H9 (cell line): ENCODE measurements around the gene SLC7A9. TPM values are rescaled to one million over a fixed set of nuclear protein-coding genes. Genes with fewer than 3 reads are reported as not detected.

ENCODE experiments used
- DNase-seq: peaks from one replicate; pipeline ENCODE4 v3.0.0-alpha.2; 2017
- H2AFZ ChIP-seq: one replicate; pipeline ENCODE4 v1.6.1; 2013; ENCODE audit warnings: mild to moderate bottlenecking, low read length, control low read depth, moderate library complexity
- H2AK5ac ChIP-seq: 2 replicates; pipeline ENCODE4 v1.6.1; 2013; ENCODE audit warnings: low read length, control low read depth, mixed read lengths; ENCODE audit not compliant: insufficient read length
- H2BK120ac ChIP-seq: one replicate; pipeline ENCODE4 v1.6.1; 2013; ENCODE audit warnings: low read depth, mild to moderate bottlenecking, low read length, control low read depth, inconsistent platforms; ENCODE audit not compliant: poor library complexity, severe bottlenecking
- H2BK12ac ChIP-seq: 2 replicates; pipeline ENCODE4 v1.6.1; 2013; ENCODE audit warnings: low read length, control low read depth, mixed read lengths, low read depth; ENCODE audit not compliant: insufficient read length
- H2BK15ac ChIP-seq: 2 replicates; pipeline ENCODE4 v1.6.1; 2013; ENCODE audit warnings: low read depth, low read length, control low read depth
- H2BK20ac ChIP-seq: one replicate; pipeline ENCODE4 v1.6.1; 2013; ENCODE audit warnings: low read depth, mild to moderate bottlenecking, low read length, control low read depth, inconsistent platforms; ENCODE audit not compliant: poor library complexity, severe bottlenecking
- H2BK5ac ChIP-seq: 2 replicates; pipeline ENCODE4 v1.6.1; 2013; ENCODE audit warnings: low read length, control low read depth, mixed read lengths; ENCODE audit not compliant: insufficient read length
- H3K14ac ChIP-seq: 2 replicates; pipeline ENCODE4 v1.6.1; 2013; ENCODE audit warnings: low read length, control low read depth; ENCODE audit not compliant: insufficient read depth
- H3K18ac ChIP-seq: 2 replicates; pipeline ENCODE4 v1.6.1; 2013; ENCODE audit warnings: low read depth, mild to moderate bottlenecking, mixed read lengths, low read length, control low read depth; ENCODE audit not compliant: insufficient read length
- H3K23ac ChIP-seq: 2 replicates; pipeline ENCODE4 v1.6.1; 2013; ENCODE audit warnings: low read length, control low read depth, mixed read lengths, low read depth; ENCODE audit not compliant: insufficient read length
- H3K23me2 ChIP-seq: 2 replicates; pipeline ENCODE4 v1.6.1; 2013; ENCODE audit warnings: low read depth, mild to moderate bottlenecking, mixed read lengths, low read length, control low read depth; ENCODE audit not compliant: insufficient read length, poor library complexity, severe bottlenecking
- H3K27ac ChIP-seq: 2 replicates; pipeline ENCODE4 v1.5.1; 2013; ENCODE audit warnings: low read length, control low read depth, mixed read lengths, low read depth; ENCODE audit not compliant: insufficient read length
- H3K27me3 ChIP-seq: 2 replicates; pipeline ENCODE4 v1.6.1; 2013; ENCODE audit warnings: low read length, control low read depth, inconsistent platforms; ENCODE audit not compliant: insufficient read depth
- H3K4ac ChIP-seq: 2 replicates; pipeline ENCODE4 v1.6.1; 2013; ENCODE audit warnings: low read depth, mild to moderate bottlenecking, control low read depth, inconsistent platforms, low read length, moderate library complexity
- H3K4me1 ChIP-seq: 2 replicates; pipeline ENCODE4 v1.6.1; 2013; ENCODE audit warnings: low read length, control low read depth, inconsistent platforms; ENCODE audit not compliant: insufficient read depth
- H3K4me2 ChIP-seq: 2 replicates; pipeline ENCODE4 v1.6.1; 2013; ENCODE audit warnings: low read length, control low read depth, mixed read lengths; ENCODE audit not compliant: insufficient read length, insufficient read depth
- H3K56ac ChIP-seq: 2 replicates; pipeline ENCODE4 v1.6.1; 2013; ENCODE audit warnings: low read depth, mild to moderate bottlenecking, mixed read lengths, low read length, control low read depth; ENCODE audit not compliant: insufficient read length
- H3K79me1 ChIP-seq: 2 replicates; pipeline ENCODE4 v1.6.1; 2013; ENCODE audit warnings: low read depth, mild to moderate bottlenecking, moderate library complexity, low read length, control low read depth, inconsistent platforms; ENCODE audit not compliant: insufficient read depth, poor library complexity, severe bottlenecking
- H3K79me2 ChIP-seq: 2 replicates; pipeline ENCODE4 v1.6.1; 2013; ENCODE audit warnings: low read length, control low read depth, inconsistent platforms; ENCODE audit not compliant: insufficient read depth
- H3K9ac ChIP-seq: 2 replicates; pipeline ENCODE4 v1.6.1; 2013; ENCODE audit warnings: low read length, control low read depth, mixed read lengths; ENCODE audit not compliant: insufficient read length; ENCODE audit errors: extremely low read depth
- H3K9me3 ChIP-seq: one replicate; pipeline ENCODE4 v1.6.1; 2013; ENCODE audit warnings: low read depth, low read length, inconsistent platforms; ENCODE audit not compliant: control insufficient read depth
- H3T11ph ChIP-seq: one replicate; pipeline ENCODE4 v1.6.1; 2013; ENCODE audit warnings: mild to moderate bottlenecking, low read length, control low read depth, inconsistent platforms
- H4K20me1 ChIP-seq: one replicate; pipeline ENCODE4 v1.6.1; 2013; ENCODE audit not compliant: control insufficient read depth, insufficient read length, insufficient read depth
- H4K5ac ChIP-seq: 2 replicates; pipeline ENCODE4 v1.6.1; 2013; ENCODE audit warnings: low read depth, mild to moderate bottlenecking, mixed read lengths, low read length, control low read depth; ENCODE audit not compliant: insufficient read length
- H4K8ac ChIP-seq: replicated peaks from 2 replicates; pipeline ENCODE4 v1.6.1; 2013; ENCODE audit warnings: low read length, control low read depth, mixed read lengths, low read depth; ENCODE audit not compliant: insufficient read length
- H4K91ac ChIP-seq: 2 replicates; pipeline ENCODE4 v1.6.1; 2013; ENCODE audit warnings: low read depth, mild to moderate bottlenecking, moderate library complexity, mixed read lengths, low read length, control low read depth; ENCODE audit not compliant: insufficient read length
- H3K27ac Mint-ChIP-seq, 3 experiments: 2 replicates in 2 of 3; 3 replicates in 1 of 3; pipeline ENCODE4 v1.8.0; 2020 to 2021; ENCODE audit warnings: mixed read lengths in 3 of 3, mild to moderate bottlenecking in 1 of 3, moderate library complexity in 1 of 3
- H3K27me3 Mint-ChIP-seq: 2 replicates; pipeline ENCODE4 v1.8.0; 2021; ENCODE audit warnings: low read depth, mild to moderate bottlenecking, moderate library complexity, mixed read lengths
- H3K36me3 Mint-ChIP-seq, 3 experiments: 2 replicates in 2 of 3; 3 replicates in 1 of 3; pipeline ENCODE4 v1.8.0; 2020 to 2021; ENCODE audit warnings: low read depth in 3 of 3, mixed read lengths in 3 of 3; ENCODE audit not compliant: insufficient read depth in 1 of 3
- H3K4me1 Mint-ChIP-seq, 2 experiments: 2 replicates each; pipeline ENCODE4 v1.8.0; 2020; ENCODE audit warnings: mixed read lengths in 2 of 2
- H3K4me3 Mint-ChIP-seq, 2 experiments: 2 replicates in 1 of 2; 3 replicates in 1 of 2; pipeline ENCODE4 v1.8.0; 2020 to 2021; ENCODE audit warnings: mild to moderate bottlenecking in 2 of 2, mixed read lengths in 2 of 2, moderate library complexity in 1 of 2
- H3K9me3 Mint-ChIP-seq, 2 experiments: 2 replicates in 1 of 2; 3 replicates in 1 of 2; pipeline ENCODE4 v1.8.0; 2020; ENCODE audit warnings: mild to moderate bottlenecking in 2 of 2, mixed read lengths in 2 of 2, moderate library complexity in 1 of 2
- WGBS: extraction: QIAGEN DNeasy Blood & Tissue Kit; methylation state at CpG from one replicate; pipeline ENCODE4 v1.1.7; 2013; ENCODE audit warnings: missing lambda C conversion rate, low lambda C conversion rate, mixed read lengths; ENCODE audit not compliant: insufficient read length; ENCODE audit errors: extremely low coverage; 5-methylcytosine and 5-hydroxymethylcytosine counted together
- total RNA-seq: library from RNA; stranded (reverse); gene quantifications from 2 replicates; pipeline ENCODE4 v1.2.1, GENCODE V29; 2021
- TF ChIP-seq, protein P1 (sequence below): fragments of 200-600 bp; sonication (generic); conservative IDR thresholded peaks from 3 replicates; pipeline ENCODE4 v1.8.0; 2021; ENCODE audit warnings: antibody characterized with exemption, mild to moderate bottlenecking

SLC7A9 gene
- total RNA-seq, 1 experiment from 2014 or later: not detected

DNA sequence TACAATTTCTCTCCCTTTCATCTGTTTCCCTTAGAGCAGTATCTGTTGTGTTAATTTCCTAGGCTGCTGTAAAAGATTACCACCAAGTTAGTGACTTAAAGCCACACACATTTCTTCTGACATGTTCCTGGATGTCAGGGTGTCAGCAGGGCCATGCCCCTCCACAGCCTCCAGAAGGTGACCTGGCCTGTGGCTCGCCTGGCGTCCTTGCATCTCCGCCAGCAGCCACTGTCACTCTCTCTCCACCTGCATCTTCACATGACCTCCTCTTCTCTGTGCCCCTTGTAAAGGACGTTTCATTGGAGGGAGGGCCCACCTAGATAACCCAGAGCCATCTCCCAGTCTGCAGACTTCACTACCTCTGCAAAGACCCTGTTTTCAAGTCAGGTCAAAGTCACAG lies 61.3 kb downstream of the SLC7A9 start:
- Mint-ChIP-seq H3K27ac (no peak overlapping the region), H3K4me3 (no peak overlapping the region), H3K4me1 (0 out of 4 replicates have a peak, but pooled peaks cover 0 to 9% of the 10 kb centered on the region in 2 experiments), H3K27me3 (no peaks in the 10 kb centered on the region; the same call in 1 of the 2 replicates), H3K36me3 (no peaks in the 10 kb centered on the region), H3K9me3 (no peaks in the 10 kb centered on the region)
- no peak overlapping the region for H4K91ac ChIP-seq
- no peak overlapping the region for H2AK5ac ChIP-seq
- H2BK20ac ChIP-seq: no peak overlapping the region
- H3K9ac ChIP-seq: no peak overlapping the region
- DNase-seq: no peak
- H3K79me2 ChIP-seq: no peaks in the 10 kb centered on the region
- H2BK120ac ChIP-seq: no peak overlapping the region
- H4K20me1 ChIP-seq: no peaks in the 10 kb centered on the region
- H3K23ac ChIP-seq: no peak overlapping the region
- no peak overlapping the region for H4K8ac ChIP-seq
- no peak overlapping the region for H2BK5ac ChIP-seq
- H3T11ph ChIP-seq: no peak overlapping the region
- H3K56ac ChIP-seq: no peak overlapping the region
- WGBS: no CpG with 5 or more reads among the region's 4 CpGs
- no peaks in the 10 kb centered on the region for H3K4me1 ChIP-seq
- H3K27ac ChIP-seq: no peak overlapping the region
- H4K5ac ChIP-seq: no peak overlapping the region
- H2AFZ ChIP-seq: no peak overlapping the region
- no peaks in the 10 kb centered on the region for H3K79me1 ChIP-seq
- no peak overlapping the region for H2BK15ac ChIP-seq
- no peak overlapping the region for H3K4me2 ChIP-seq
- no peaks in the 10 kb centered on the region for H3K23me2 ChIP-seq
- H3K18ac ChIP-seq: no peak overlapping the region
- H3K14ac ChIP-seq: no peak overlapping the region
- H2BK12ac ChIP-seq: no peak overlapping the region
- no peaks in the 10 kb centered on the region for H3K27me3 ChIP-seq
- H3K4ac ChIP-seq: no peak overlapping the region
- TF ChIP-seq, protein P1, sequence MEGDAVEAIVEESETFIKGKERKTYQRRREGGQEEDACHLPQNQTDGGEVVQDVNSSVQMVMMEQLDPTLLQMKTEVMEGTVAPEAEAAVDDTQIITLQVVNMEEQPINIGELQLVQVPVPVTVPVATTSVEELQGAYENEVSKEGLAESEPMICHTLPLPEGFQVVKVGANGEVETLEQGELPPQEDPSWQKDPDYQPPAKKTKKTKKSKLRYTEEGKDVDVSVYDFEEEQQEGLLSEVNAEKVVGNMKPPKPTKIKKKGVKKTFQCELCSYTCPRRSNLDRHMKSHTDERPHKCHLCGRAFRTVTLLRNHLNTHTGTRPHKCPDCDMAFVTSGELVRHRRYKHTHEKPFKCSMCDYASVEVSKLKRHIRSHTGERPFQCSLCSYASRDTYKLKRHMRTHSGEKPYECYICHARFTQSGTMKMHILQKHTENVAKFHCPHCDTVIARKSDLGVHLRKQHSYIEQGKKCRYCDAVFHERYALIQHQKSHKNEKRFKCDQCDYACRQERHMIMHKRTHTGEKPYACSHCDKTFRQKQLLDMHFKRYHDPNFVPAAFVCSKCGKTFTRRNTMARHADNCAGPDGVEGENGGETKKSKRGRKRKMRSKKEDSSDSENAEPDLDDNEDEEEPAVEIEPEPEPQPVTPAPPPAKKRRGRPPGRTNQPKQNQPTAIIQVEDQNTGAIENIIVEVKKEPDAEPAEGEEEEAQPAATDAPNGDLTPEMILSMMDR: no peak
- H3K9me3 ChIP-seq: no peaks in the 10 kb centered on the region
